Measurements from ENCODE around the gene FAT1. TPM values are rescaled to one million over a fixed set of nuclear protein-coding genes. Genes with fewer than 3 reads are reported as not detected.

The FAT1 gene
- total and polyA plus RNA-seq, 2 donors (not counting 1 experiment from before 2014, with no cell fraction given): 151 to 729 TPM

DNA sequence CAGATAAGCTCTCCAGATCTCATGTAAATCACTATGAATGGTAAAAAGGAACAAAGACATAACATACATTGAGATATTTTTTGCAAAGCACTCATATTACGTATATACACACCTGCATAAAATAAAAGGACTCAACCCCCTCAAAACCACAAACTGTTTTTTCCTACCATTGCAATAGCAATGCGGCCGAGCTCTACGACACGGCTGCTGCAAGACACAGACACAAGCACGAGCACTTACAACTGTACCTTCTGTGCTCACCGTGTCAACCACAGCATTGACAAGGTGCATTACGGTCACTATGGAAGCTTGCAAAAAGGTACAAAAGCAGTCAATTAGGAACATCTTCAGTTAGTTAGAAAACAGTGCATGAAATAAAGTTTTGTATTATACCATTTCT lies 131.2 kb downstream of the FAT1 start:
- no peak overlapping the region for H3K9ac ChIP-seq (ENCODE audit: insufficient read depth, low read length)
- H3K79me2 ChIP-seq (ENCODE audit: control insufficient read depth, insufficient read depth, low read length): no peaks in the 10 kb centered on the region
- H3K36me3 ChIP-seq (ENCODE audit: control insufficient read depth, insufficient read depth, low read length): peaks cover 25% of the 10 kb centered on the region
- no peak for TF ChIP-seq EZH2 (IDR thresholded peaks at IDR 0.05; ENCODE audit: low read length, missing control alignments)
- TF ChIP-seq, protein P1, sequence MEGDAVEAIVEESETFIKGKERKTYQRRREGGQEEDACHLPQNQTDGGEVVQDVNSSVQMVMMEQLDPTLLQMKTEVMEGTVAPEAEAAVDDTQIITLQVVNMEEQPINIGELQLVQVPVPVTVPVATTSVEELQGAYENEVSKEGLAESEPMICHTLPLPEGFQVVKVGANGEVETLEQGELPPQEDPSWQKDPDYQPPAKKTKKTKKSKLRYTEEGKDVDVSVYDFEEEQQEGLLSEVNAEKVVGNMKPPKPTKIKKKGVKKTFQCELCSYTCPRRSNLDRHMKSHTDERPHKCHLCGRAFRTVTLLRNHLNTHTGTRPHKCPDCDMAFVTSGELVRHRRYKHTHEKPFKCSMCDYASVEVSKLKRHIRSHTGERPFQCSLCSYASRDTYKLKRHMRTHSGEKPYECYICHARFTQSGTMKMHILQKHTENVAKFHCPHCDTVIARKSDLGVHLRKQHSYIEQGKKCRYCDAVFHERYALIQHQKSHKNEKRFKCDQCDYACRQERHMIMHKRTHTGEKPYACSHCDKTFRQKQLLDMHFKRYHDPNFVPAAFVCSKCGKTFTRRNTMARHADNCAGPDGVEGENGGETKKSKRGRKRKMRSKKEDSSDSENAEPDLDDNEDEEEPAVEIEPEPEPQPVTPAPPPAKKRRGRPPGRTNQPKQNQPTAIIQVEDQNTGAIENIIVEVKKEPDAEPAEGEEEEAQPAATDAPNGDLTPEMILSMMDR (conservative IDR thresholded peaks at IDR 0.05 in 1 of 2, IDR thresholded peaks at IDR 0.05 in 1 of 2; ENCODE audit: low read depth in 1 of 2, low read length in 2 of 2): no peak
- H3K27ac ChIP-seq (ENCODE audit: insufficient read depth, low read length): no peak overlapping the region
- H3K9me3 ChIP-seq (ENCODE audit: control insufficient read depth, insufficient read depth, low read depth, low read length): no peaks in the 10 kb centered on the region
- no peak for DNase-seq (ENCODE audit: low read depth in 2 of 2)
- no peaks in the 10 kb centered on the region for H3K4me1 ChIP-seq (ENCODE audit: control insufficient read depth, extremely low read depth, insufficient read depth, low read length)
- H2AFZ ChIP-seq (ENCODE audit: low read length): no peak overlapping the region
- H4K20me1 ChIP-seq (ENCODE audit: control insufficient read depth, extremely low read depth, insufficient read depth, low read length): no peaks in the 10 kb centered on the region
- H3K27me3 ChIP-seq (ENCODE audit: control insufficient read depth, insufficient read depth, low read length): no peaks in the 10 kb centered on the region
- H3K4me3 ChIP-seq (replicated peaks in 1 of 4; ENCODE audit: control extremely low read depth in 1 of 4, insufficient read depth in 1 of 4, low read depth in 3 of 4, low read length in 4 of 4): no peak overlapping the region
- no peak overlapping the region for H3K4me2 ChIP-seq (ENCODE audit: extremely low read depth, insufficient read depth, low read length)

DNA sequence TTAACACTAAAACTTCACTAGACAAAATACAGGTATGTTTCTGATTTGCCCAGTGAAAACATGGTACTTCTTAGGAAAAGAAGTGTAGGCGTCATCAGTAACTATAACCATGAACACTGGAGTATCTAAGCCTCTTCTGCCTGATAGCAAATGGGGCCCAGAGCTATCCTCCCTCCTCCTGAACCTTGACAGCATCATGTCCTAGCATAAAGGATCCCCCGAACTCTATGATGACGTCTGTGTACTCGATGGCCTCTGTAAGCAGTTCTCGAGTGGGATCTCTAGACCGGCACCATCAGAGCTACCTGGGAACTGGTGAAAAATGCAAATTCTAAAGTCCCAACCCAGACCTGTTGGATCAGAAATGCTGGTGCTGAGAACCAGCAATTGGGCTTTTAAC lies 132.0 kb downstream of the FAT1 start:
- Histone ChIP-seq H3K27me3 (ENCODE audit: control insufficient read depth, insufficient read depth, low read length) (no peaks in the 10 kb centered on the region), H3K4me3 (replicated peaks in 1 of 4; ENCODE audit: control extremely low read depth in 1 of 4, insufficient read depth in 1 of 4, low read depth in 3 of 4, low read length in 4 of 4) (no peak overlapping the region), H3K4me2 (ENCODE audit: extremely low read depth, insufficient read depth, low read length) (no peak overlapping the region), H2AFZ (ENCODE audit: low read length) (no peak overlapping the region), H4K20me1 (ENCODE audit: control insufficient read depth, extremely low read depth, insufficient read depth, low read length) (no peaks in the 10 kb centered on the region), H3K4me1 (ENCODE audit: control insufficient read depth, extremely low read depth, insufficient read depth, low read length) (no peaks in the 10 kb centered on the region), H3K36me3 (ENCODE audit: control insufficient read depth, insufficient read depth, low read length) (peaks cover 20% of the 10 kb centered on the region), H3K79me2 (ENCODE audit: control insufficient read depth, insufficient read depth, low read length) (no peaks in the 10 kb centered on the region), H3K9me3 (ENCODE audit: control insufficient read depth, insufficient read depth, low read depth, low read length) (no peaks in the 10 kb centered on the region), H3K27ac (ENCODE audit: insufficient read depth, low read length) (no peak overlapping the region), H3K9ac (ENCODE audit: insufficient read depth, low read length) (no peak overlapping the region)
- DNase-seq (ENCODE audit: low read depth in 2 of 2): no peak
- TF ChIP-seq, protein P1 (conservative IDR thresholded peaks at IDR 0.05 in 1 of 2, IDR thresholded peaks at IDR 0.05 in 1 of 2; ENCODE audit: low read depth in 1 of 2, low read length in 2 of 2): no peak
- no peak for TF ChIP-seq EZH2 (IDR thresholded peaks at IDR 0.05; ENCODE audit: low read length, missing control alignments)

DNA sequence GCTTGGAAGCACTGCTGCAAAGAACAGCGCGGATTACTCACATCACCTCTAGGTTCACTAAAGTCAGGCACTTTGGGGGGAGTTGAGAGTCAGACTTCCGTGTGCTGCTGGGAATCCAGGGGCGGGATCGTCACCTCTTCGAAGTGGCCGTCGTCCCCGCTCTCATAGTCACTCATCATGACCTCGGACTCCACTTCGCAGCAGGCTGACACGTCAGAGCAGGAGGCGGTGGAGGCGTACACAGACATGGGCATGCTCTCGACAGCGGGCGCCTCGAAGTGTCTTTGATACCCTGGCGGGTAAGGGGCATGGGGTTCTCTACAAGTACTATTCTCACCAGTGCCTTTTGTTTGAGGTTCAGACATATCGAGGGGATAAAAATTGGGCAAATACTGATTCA lies 135.2 kb downstream of the FAT1 start:
- H2AFZ ChIP-seq (ENCODE audit: low read length): no peak overlapping the region
- no peaks in the 10 kb centered on the region for H3K9me3 ChIP-seq (ENCODE audit: control insufficient read depth, insufficient read depth, low read depth, low read length)
- H3K79me2 ChIP-seq (ENCODE audit: control insufficient read depth, insufficient read depth, low read length): peaks cover 2% of the 10 kb centered on the region
- DNase-seq (ENCODE audit: low read depth in 2 of 2): no peak
- H3K36me3 ChIP-seq (ENCODE audit: control insufficient read depth, insufficient read depth, low read length): peaks cover 16% of the 10 kb centered on the region
- no peaks in the 10 kb centered on the region for H3K4me1 ChIP-seq (ENCODE audit: control insufficient read depth, extremely low read depth, insufficient read depth, low read length)
- no peak overlapping the region for H3K4me2 ChIP-seq (ENCODE audit: extremely low read depth, insufficient read depth, low read length)
- H3K27me3 ChIP-seq (ENCODE audit: control insufficient read depth, insufficient read depth, low read length): no peaks in the 10 kb centered on the region
- no peak for TF ChIP-seq EZH2 (IDR thresholded peaks at IDR 0.05; ENCODE audit: low read length, missing control alignments)
- TF ChIP-seq, protein P1 (conservative IDR thresholded peaks at IDR 0.05 in 1 of 2, IDR thresholded peaks at IDR 0.05 in 1 of 2; ENCODE audit: low read depth in 1 of 2, low read length in 2 of 2): no peak
- no peak overlapping the region for H3K4me3 ChIP-seq (replicated peaks in 1 of 4; ENCODE audit: control extremely low read depth in 1 of 4, insufficient read depth in 1 of 4, low read depth in 3 of 4, low read length in 4 of 4)
- H3K27ac ChIP-seq (ENCODE audit: insufficient read depth, low read length): no peak overlapping the region
- no peak overlapping the region for H3K9ac ChIP-seq (ENCODE audit: insufficient read depth, low read length)
- no peaks in the 10 kb centered on the region for H4K20me1 ChIP-seq (ENCODE audit: control insufficient read depth, extremely low read depth, insufficient read depth, low read length)

All from fibroblast of lung (primary cell).